ENCODE results near the gene EEF2KMT. TPM values are rescaled to one million over a fixed set of nuclear protein-coding genes. Genes with fewer than 3 reads are reported as not detected.
A peak's percentile ranks its signal among the peaks of the same experiment; 100 is the strongest.

EEF2KMT gene
- total RNA-seq, 4 donors from 2014 or later, result 8.7 to 14.9 (median 10.9) TPM

GRCh38 chr16:5065813-5066212 lies 31.8 kb downstream of the EEF2KMT start, which contains the start of gene C16orf89:
Gene C16orf89 (minus strand): TSS chr16:5065956. CDS start chr16:5065908, 48 bp downstream.
- peaks cover 13 to 18% of the 10 kb centered on the region in 2 donors for H3K4me1 ChIP-seq
- peak within 1 kb of the TSS in 1 of 3 donors; percentile 13 for H3K4me3 ChIP-seq (replicated peaks in 1 of 3)
- peak within 1 kb of the TSS; percentile 53 to 81 (median 77) for H3K27ac ChIP-seq
- H3K36me3 ChIP-seq, result no peaks in the 10 kb centered on the region
- no peaks in the 10 kb centered on the region for H3K9me3 ChIP-seq
- WGBS, 2 donors, result 20 to 45% methylated on average over 6 of the region's 10 CpGs
- TF ChIP-seq CTCF (IDR thresholded peaks at IDR 0.05), result no peak
- TF ChIP-seq POLR2A (IDR thresholded peaks at IDR 0.05), result peak in 1 of 2 donors; percentile 62
- intact Hi-C loops (cut with DNase I), result no loop called here
- H3K27me3 ChIP-seq, result no peaks in the 10 kb centered on the region
- peak; percentile 85 to 87 for DNase-seq

- DNase-seq, result peak in 1 of 2 donors; percentile 41
- WGBS, 2 donors, result 15 to 24% methylated on average over 8 of the region's 8 CpGs
- H3K4me3 ChIP-seq (replicated peaks in 1 of 3), result peak overlapping the region in 1 of 3 donors; percentile 13
- no peaks in the 10 kb centered on the region for H3K9me3 ChIP-seq
- H3K36me3 ChIP-seq, result no peaks in the 10 kb centered on the region
- intact Hi-C loops (cut with DNase I), result no loop called here
- no peak for TF ChIP-seq CTCF (IDR thresholded peaks at IDR 0.05)
- TF ChIP-seq POLR2A (IDR thresholded peaks at IDR 0.05), result no peak
- peak overlapping the region; percentile 53 to 81 (median 77) for H3K27ac ChIP-seq
- peaks cover 13 to 18% of the 10 kb centered on the region in 2 donors for H3K4me1 ChIP-seq
- no peaks in the 10 kb centered on the region for H3K27me3 ChIP-seq
Measured at GRCh38 chr16:5065326-5065725, 32.3 kb downstream of the EEF2KMT start.

- TF ChIP-seq CTCF (IDR thresholded peaks at IDR 0.05) (no peak), POLR2A (IDR thresholded peaks at IDR 0.05) (no peak)
- intact Hi-C loops (cut with DNase I), result no loop called here
- 9 to 27% methylated on average over 1 to 7 of the region's 7 CpGs for WGBS, 2 donors
- Histone ChIP-seq H3K9me3 (no peaks in the 10 kb centered on the region), H3K27me3 (no peaks in the 10 kb centered on the region), H3K4me3 (replicated peaks in 1 of 3) (peak overlapping the region in 1 of 3 donors; percentile 13), H3K27ac (peak overlapping the region in 2 of 3 donors; percentile 53 to 77), H3K4me1 (peaks cover 13 to 18% of the 10 kb centered on the region in 2 donors), H3K36me3 (no peaks in the 10 kb centered on the region)
- peak; percentile 72 to 75 for DNase-seq
Measured at GRCh38 chr16:5064915-5065314, 32.7 kb downstream of the EEF2KMT start.

GRCh38 chr16:5062790-5063765 lies 34.5 kb downstream of the EEF2KMT start:
- WGBS, 2 donors, result 83 to 84% methylated on average over 19 of the region's 19 CpGs
- Histone ChIP-seq H3K4me1 (peaks cover 13 to 18% of the 10 kb centered on the region in 2 donors), H3K27me3 (no peaks in the 10 kb centered on the region), H3K9me3 (no peaks in the 10 kb centered on the region), H3K36me3 (peaks cover 0 to 3% of the 10 kb centered on the region in 2 donors), H3K27ac (no peak overlapping the region), H3K4me3 (replicated peaks in 1 of 3) (no peak overlapping the region)
- intact Hi-C loops (cut with DNase I), result no loop called here
- DNase-seq, result no peak
- TF ChIP-seq POLR2A (IDR thresholded peaks at IDR 0.05) (no peak), CTCF (IDR thresholded peaks at IDR 0.05) (no peak)

GRCh38 chr16:5062051-5062450 lies 35.5 kb downstream of the EEF2KMT start:
- no peak overlapping the region for H3K4me3 ChIP-seq (replicated peaks in 1 of 3)
- DNase-seq, result peak; percentile 9 to 11
- TF ChIP-seq POLR2A (IDR thresholded peaks at IDR 0.05) (no peak), CTCF (IDR thresholded peaks at IDR 0.05) (no peak)
- H3K27ac ChIP-seq, result no peak overlapping the region
- H3K4me1 ChIP-seq, result peaks cover 13 to 18% of the 10 kb centered on the region in 2 donors
- intact Hi-C loops (cut with DNase I), result no loop called here
- no peaks in the 10 kb centered on the region for H3K9me3 ChIP-seq
- no peaks in the 10 kb centered on the region for H3K27me3 ChIP-seq
- peaks cover 0 to 6% of the 10 kb centered on the region in 2 donors for H3K36me3 ChIP-seq
- 76 to 81% methylated on average over 11 of the region's 11 CpGs for WGBS, 2 donors
